Astrocyte of the spinal cord (primary cell): ENCODE results near the gene MEI4.
"Not testable (repeated sequence)": the region's sequence is repeated elsewhere in the genome, so short reads cannot be mapped to it uniquely, and the experiment has no call there.

Experiments
- DNase-seq: peaks from one replicate; pipeline ENCODE4 v3.0.0; 2011; ENCODE audit warnings: low read depth, low spot score
- H3K4me3 ChIP-seq: 2 replicates; pipeline ENCODE4 v1.5.1; 2011; ENCODE audit warnings: low read depth, mild to moderate bottlenecking, low read length, moderate library complexity
- CTCF ChIP-seq: IDR thresholded peaks from 2 replicates; pipeline ENCODE4 v1.5.1; 2012; ENCODE audit warnings: low read depth, mild to moderate bottlenecking, low read length, inconsistent platforms
- in situ Hi-C: cut with HindIII; loops from 2 replicates; pipeline ENCODE4 v1.10.0; 2017; ENCODE audit warnings: low sequenced_read_pairs

MEI4 gene

GRCh38 chr6:77669913-77670312 is 17.1 kb downstream of the MEI4 start:
- TF ChIP-seq CTCF: no peak
- no peak for DNase-seq
- in situ Hi-C loops: no loop called here
- no peak overlapping the region for H3K4me3 ChIP-seq

- no peak overlapping the region for H3K4me3 ChIP-seq
- TF ChIP-seq CTCF: no peak
- in situ Hi-C loops: no loop called here
- DNase-seq: no peak
Observed at GRCh38 chr6:77674211-77674610, 21.4 kb downstream of the MEI4 start.

DNA sequence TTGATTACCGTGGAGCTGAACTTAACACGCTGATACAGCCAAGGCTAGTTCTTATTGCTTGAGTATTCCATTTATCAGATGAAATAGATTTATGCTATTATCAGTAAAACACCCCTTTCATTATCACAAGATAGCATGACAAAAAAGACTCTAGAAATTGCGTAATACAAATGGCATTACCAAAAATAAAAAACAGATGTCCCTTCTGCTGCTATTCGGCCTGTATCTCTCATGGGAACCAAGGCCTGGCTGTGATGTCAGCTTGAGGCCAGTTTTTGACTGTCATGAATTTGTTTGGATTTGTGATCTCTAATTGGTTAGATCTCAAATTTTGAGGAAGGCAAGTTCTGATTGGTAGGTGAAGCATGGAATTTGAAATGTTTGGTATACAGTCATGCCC is 25.2 kb downstream of the MEI4 start:
- in situ Hi-C loops: no loop called here
- H3K4me3 ChIP-seq: no peak overlapping the region
- DNase-seq: no peak
- TF ChIP-seq CTCF: no peak

DNA sequence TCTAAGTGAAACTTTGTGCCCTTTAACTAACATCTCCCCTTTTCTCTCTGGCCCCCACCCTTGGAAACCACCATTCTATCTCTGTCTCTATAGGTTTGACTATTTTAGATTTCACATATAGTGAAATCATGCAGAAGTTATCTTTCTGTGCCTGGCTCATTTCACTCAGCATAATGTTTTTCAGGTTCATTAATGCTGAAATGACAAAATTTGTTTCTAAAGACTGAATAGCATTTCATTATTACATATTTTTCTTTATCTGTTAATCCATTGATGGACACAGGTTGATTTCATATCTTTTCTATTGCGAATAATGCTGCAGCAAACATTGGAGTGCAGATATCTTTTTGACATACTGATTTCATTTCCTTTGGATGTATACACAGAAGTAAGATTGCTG is 30.7 kb downstream of the MEI4 start:
- in situ Hi-C loops: no loop called here
- no peak overlapping the region for H3K4me3 ChIP-seq
- no peak for TF ChIP-seq CTCF
- DNase-seq: no peak

- TF ChIP-seq CTCF: no peak
- no peak overlapping the region for H3K4me3 ChIP-seq
- no peak for DNase-seq
- in situ Hi-C loops: no loop called here
Observed at GRCh38 chr6:77686931-77687330, 34.1 kb downstream of the MEI4 start.

DNA sequence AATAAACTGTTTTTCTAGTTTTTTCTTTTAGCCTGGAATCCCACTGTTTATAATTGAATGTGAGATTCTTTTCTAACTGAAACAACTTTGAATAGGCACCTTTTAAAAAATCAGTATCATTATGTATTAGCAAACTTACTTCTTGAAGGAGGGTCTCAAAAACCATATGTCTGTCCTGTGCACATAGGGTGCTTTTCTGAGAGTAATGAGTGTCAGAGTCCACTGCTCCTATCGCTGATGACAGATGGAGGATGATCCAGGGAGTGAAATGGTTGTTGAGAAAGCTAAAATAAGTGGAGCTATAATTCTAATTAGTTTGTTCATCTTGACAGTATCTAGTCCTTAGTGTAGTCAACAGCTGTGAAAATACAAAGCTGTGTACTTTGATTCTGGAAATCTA is 35.8 kb downstream of the MEI4 start:
- DNase-seq: no peak
- no peak for TF ChIP-seq CTCF
- no peak overlapping the region for H3K4me3 ChIP-seq
- in situ Hi-C loops: no loop called here

DNA sequence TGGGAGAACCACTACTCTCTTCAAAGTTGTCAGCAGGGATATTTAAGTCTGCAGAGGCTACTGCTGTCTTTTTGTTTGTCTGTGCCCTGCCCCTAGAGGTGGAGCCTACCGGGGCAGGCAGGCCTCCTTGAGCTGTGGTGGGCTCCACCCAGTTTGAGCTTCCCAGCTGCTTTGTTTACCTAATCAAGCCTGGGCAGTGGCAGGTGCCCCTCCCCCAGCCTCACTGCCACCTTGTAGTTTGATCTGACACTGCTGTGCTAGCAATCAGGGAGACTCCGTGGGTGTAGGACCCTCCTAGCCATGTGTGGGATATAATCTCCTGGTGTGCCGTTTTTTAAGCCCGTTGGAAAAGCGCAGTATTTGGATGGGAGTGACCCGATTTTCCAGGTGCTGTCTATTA is 47.3 kb downstream of the MEI4 start:
- in situ Hi-C loops, DNase-seq, H3K4me3 ChIP-seq: not testable (repeated sequence)
